Stomach smooth muscle (tissue), 2 donors: ENCODE results near the gene STK38.
"Not testable (repeated sequence)": the region's sequence is repeated elsewhere in the genome, so short reads cannot be mapped to it uniquely, and the experiment has no call there.

Experiments
- H3K27ac ChIP-seq: one replicate; pipeline ENCODE4 v1.7.0; 2013; ENCODE audit warnings: mild to moderate bottlenecking, low read length, inconsistent platforms
- H3K27me3 ChIP-seq, 2 donors: one replicate each; pipeline ENCODE4 v1.7.0; 2013; ENCODE audit warnings: low read length in 2 of 2; ENCODE audit not compliant: insufficient read depth in 2 of 2, control insufficient read depth in 1 of 2
- H3K36me3 ChIP-seq, 2 donors: one replicate each; pipeline ENCODE4 v1.7.0; 2013; ENCODE audit warnings: low read length in 2 of 2; ENCODE audit not compliant: control insufficient read depth in 2 of 2, insufficient read depth in 2 of 2
- H3K4me1 ChIP-seq: one replicate; pipeline ENCODE4 v1.7.0; 2013; ENCODE audit warnings: low read length; ENCODE audit not compliant: control insufficient read depth, insufficient read depth
- H3K4me3 ChIP-seq, 2 donors: one replicate each; pipeline ENCODE4 v1.7.0; 2013; ENCODE audit warnings: low read length in 2 of 2
- H3K9ac ChIP-seq, 2 donors: one replicate each; pipeline ENCODE4 v1.7.0; 2013; ENCODE audit warnings: low read length in 2 of 2, mild to moderate bottlenecking in 1 of 2
- H3K9me3 ChIP-seq, 2 donors: one replicate each; pipeline ENCODE4 v1.7.0; 2013; ENCODE audit warnings: low read length in 2 of 2; ENCODE audit not compliant: control insufficient read depth in 2 of 2
- donor health status: healthy.
- donor health status: Pancreatic carcinoma.

STK38 gene

GRCh38 chr6:36580184-36580526, 32.9 kb upstream of the STK38 start:
- no peaks in the 10 kb centered on the region for H3K27me3 ChIP-seq
- peak overlapping the region; percentile 58 to 59 for H3K9ac ChIP-seq
- H3K27ac ChIP-seq, result peak overlapping the region; percentile 19
- H3K4me3 ChIP-seq, result no peak overlapping the region
- H3K36me3 ChIP-seq, result no peaks in the 10 kb centered on the region
- peaks cover 9% of the 10 kb centered on the region for H3K4me1 ChIP-seq
- no peaks in the 10 kb centered on the region for H3K9me3 ChIP-seq

- Histone ChIP-seq H3K36me3 (no peaks in the 10 kb centered on the region), H3K4me1 (peaks cover 9% of the 10 kb centered on the region), H3K9me3 (no peaks in the 10 kb centered on the region), H3K27ac (no peak overlapping the region), H3K27me3 (no peaks in the 10 kb centered on the region), H3K9ac (no peak overlapping the region), H3K4me3 (no peak overlapping the region)
These were observed 31.2 kb upstream of the STK38 start for GRCh38 chr6:36578431-36578830.

- Histone ChIP-seq H3K36me3 (no peaks in the 10 kb centered on the region), H3K9me3 (no peaks in the 10 kb centered on the region), H3K27ac (no peak overlapping the region), H3K9ac (no peak overlapping the region), H3K27me3 (no peaks in the 10 kb centered on the region), H3K4me1 (peaks cover 9% of the 10 kb centered on the region), H3K4me3 (no peak overlapping the region)
These were observed 30.8 kb upstream of the STK38 start for GRCh38 chr6:36578030-36578429.

GRCh38 chr6:36577301-36577700, 30.0 kb upstream of the STK38 start:
- Histone ChIP-seq H3K36me3 (no peaks in the 10 kb centered on the region), H3K27ac (no peak overlapping the region)

GRCh38 chr6:36576578-36576977, 29.3 kb upstream of the STK38 start:
- Histone ChIP-seq H3K4me1 (peaks cover 9% of the 10 kb centered on the region), H3K36me3 (no peaks in the 10 kb centered on the region), H3K27ac (no peak overlapping the region), H3K4me3 (no peak overlapping the region), H3K9ac (no peak overlapping the region), H3K9me3 (no peaks in the 10 kb centered on the region), H3K27me3 (no peaks in the 10 kb centered on the region)

More at GRCh38 chr6:36577301-36577700, 30.0 kb upstream of the STK38 start:
- Histone ChIP-seq H3K9ac (no peak overlapping the region), H3K4me1 (peaks cover 9% of the 10 kb centered on the region), H3K4me3 (no peak overlapping the region), H3K27me3 (no peaks in the 10 kb centered on the region), H3K9me3 (no peaks in the 10 kb centered on the region)

- H3K27ac ChIP-seq, result no peak overlapping the region
- no peaks in the 10 kb centered on the region for H3K9me3 ChIP-seq
- H3K36me3 ChIP-seq, result no peaks in the 10 kb centered on the region
- no peak overlapping the region for H3K4me3 ChIP-seq
- H3K27me3 ChIP-seq, result no peaks in the 10 kb centered on the region
- no peak overlapping the region for H3K9ac ChIP-seq
- peaks cover 3% of the 10 kb centered on the region for H3K4me1 ChIP-seq
These were observed 27.4 kb upstream of the STK38 start for GRCh38 chr6:36574679-36575078.

GRCh38 chr6:36572353-36573311, 25.4 kb upstream of the STK38 start:
- not testable (repeated sequence) for H3K27me3 ChIP-seq, H3K27ac ChIP-seq, H3K9me3 ChIP-seq, H3K9ac ChIP-seq, H3K36me3 ChIP-seq, H3K4me3 ChIP-seq, H3K4me1 ChIP-seq

GRCh38 chr6:36571122-36572043, 24.1 kb upstream of the STK38 start:
- Histone ChIP-seq H3K4me1 (no peaks in the 10 kb centered on the region), H3K36me3 (no peaks in the 10 kb centered on the region), H3K27ac (no peak overlapping the region), H3K4me3 (no peak overlapping the region), H3K27me3 (no peaks in the 10 kb centered on the region), H3K9me3 (no peaks in the 10 kb centered on the region), H3K9ac (no peak overlapping the region)

GRCh38 chr6:36570264-36570663, 23.0 kb upstream of the STK38 start:
- no peaks in the 10 kb centered on the region for H3K27me3 ChIP-seq
- no peaks in the 10 kb centered on the region for H3K9me3 ChIP-seq
- H3K9ac ChIP-seq, result no peak overlapping the region
- H3K4me3 ChIP-seq, result no peak overlapping the region
- H3K4me1 ChIP-seq, result no peaks in the 10 kb centered on the region
- H3K36me3 ChIP-seq, result no peaks in the 10 kb centered on the region
- no peak overlapping the region for H3K27ac ChIP-seq

- Histone ChIP-seq H3K27ac (no peak overlapping the region), H3K36me3 (no peaks in the 10 kb centered on the region), H3K4me3 (no peak overlapping the region), H3K9ac (no peak overlapping the region), H3K27me3 (no peaks in the 10 kb centered on the region), H3K4me1 (no peaks in the 10 kb centered on the region), H3K9me3 (no peaks in the 10 kb centered on the region)
These were observed 19.2 kb upstream of the STK38 start for GRCh38 chr6:36566418-36566905.
